Globus pallidus (tissue), 1 donor: Measurements from ENCODE around the gene RBM19.
"Not testable (repeated sequence)": the region's sequence is repeated elsewhere in the genome, so short reads cannot be mapped to it uniquely, and the experiment has no call there.

ENCODE experiments used
- DNase-seq: peaks from one replicate; pipeline ENCODE4 v3.0.0-alpha.2; 2015; ENCODE audit warnings: low spot score

The RBM19 gene

DNA sequence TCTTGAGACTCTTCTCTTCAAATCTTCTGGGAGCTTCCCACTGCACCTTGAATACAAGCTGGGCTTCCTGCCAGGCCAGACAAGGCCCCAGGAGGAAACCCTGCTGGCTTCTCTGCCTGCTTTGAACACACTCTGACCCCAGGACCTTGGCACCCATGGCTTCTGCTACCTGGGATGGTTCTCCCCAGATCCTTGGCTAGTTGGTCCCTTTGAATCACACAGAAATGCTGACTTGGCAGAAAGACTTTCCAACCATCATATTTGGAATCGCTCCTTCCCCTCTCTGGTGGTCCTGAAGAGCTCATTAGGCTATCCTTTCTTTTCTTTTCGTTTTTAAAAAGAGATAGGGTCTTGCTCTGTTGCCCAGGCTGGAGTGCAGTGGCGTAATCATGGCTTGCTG, 132.7 kb downstream of the RBM19 start:
- no peak for DNase-seq

DNA sequence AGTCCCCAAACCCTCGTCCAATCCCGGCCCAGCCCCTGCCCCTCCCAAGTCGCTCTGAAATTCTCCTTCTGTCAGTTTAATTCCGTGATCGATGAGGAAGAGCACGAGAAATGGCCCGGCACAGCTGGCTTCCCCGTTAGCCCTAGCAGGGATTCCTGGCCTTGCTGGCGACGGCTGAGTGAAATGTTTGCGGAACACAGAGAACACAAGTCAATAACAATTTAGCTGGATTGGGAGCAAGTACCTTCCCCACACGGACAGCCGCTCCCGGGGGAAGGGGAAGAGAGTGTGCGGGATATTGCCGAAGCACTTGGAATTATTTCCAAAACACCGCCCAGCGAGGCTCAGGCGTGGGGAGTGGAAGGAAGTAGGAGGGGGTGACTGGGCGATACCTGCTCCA, 134.6 kb downstream of the RBM19 start:
- no peak for DNase-seq

DNA sequence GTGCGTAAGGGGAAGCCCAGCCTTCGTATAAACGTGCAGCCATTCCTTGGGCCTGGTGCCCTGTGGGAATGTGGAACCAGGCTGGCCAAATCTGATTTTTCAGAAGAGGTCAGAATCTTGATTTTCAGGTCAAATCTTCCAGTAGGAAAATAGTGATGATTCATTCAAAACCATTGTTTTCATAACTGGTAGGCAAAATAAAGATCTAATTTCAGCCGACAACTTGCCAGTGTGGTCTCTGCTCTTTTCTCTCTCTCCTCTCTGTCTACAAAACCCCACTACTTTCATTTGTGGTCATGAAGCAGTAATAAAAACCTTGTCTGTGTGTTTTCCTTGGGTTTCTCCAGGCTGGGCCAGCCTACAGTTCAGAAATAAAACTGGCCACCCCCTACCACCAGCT, 135.1 kb downstream of the RBM19 start:
- DNase-seq = no peak

DNA sequence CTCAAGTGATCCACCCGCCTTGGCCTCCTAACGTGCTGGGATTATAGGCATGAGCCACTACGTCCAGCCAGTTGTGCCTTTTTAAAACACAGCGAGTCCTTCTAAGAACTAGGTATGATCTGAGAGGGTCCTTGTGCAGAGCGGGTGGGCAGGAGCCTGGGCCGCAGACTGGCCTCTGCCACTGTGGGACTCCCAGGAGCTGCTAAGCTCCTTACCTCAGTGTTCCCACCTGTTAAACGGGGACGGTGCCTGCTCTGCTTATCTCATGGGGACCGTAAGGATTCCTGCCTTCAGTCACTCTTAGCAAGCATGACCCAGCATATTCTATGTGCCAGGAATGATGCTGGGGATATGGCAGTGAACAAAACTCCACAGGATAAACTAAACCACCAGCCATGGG, 136.9 kb downstream of the RBM19 start:
- no peak for DNase-seq

DNA sequence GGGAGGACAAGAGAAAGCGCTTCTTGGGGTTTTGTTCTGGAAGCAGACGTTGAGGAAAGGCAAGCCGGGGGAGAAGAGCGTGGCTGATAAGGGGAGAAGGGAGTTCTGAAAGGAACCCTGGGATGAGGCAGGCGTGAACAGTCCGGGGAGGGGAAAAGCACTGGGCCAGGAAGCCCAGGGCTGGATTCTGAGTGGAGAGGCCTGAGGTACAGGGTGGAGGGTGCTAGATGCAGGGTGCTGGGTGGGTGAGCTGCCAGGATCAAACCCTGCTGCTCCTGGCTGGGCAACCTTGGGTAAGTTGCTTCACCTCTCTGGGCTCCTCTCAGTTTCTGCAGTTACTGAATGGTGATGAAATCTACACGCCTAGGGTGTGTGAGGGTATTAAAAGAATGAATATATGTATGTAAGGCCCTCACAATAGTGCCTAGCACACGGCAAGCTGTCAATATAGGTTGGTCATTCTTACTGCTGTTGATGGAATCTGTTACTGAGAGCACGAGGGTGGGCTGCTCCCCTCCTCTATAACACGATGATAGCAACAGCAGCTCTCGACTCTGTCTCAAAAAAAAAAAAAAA, 138.5 kb downstream of the RBM19 start:
- no peak for DNase-seq

DNA sequence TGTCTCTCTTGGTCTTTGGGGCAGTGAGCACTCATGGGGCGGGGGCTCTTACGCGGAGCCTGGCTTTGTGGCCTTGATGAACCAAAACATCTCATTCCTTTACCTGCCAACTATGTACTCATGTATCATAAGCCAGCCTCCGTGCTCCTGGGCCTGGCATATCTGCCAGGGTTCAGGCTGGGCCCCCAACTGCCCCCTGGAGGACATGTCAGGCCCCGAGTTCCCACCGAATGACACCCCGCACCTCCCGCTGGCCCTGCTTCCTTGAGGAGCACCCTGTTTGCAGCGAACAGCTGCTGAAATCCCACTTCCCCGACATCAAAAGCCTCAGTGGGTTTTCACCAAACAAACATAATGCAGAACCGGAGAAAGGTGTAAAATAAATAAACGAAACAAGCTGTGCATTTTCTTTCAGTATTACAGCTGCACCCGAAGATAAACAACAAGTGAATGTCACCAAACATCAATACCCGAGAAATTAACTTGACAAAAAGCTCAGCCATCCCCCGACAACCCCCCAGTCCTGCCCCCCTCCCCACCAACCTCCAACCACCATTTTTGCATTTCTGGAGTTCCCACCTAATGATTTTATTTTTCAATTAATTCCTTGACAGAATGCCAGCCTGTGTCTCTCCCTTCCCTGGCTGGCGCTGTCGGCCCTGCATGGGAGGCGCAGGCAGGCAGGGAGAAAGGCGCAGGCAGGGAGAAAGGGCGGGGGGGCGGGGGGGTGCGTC, 139.2 kb downstream of the RBM19 start:
- DNase-seq = no peak

DNA sequence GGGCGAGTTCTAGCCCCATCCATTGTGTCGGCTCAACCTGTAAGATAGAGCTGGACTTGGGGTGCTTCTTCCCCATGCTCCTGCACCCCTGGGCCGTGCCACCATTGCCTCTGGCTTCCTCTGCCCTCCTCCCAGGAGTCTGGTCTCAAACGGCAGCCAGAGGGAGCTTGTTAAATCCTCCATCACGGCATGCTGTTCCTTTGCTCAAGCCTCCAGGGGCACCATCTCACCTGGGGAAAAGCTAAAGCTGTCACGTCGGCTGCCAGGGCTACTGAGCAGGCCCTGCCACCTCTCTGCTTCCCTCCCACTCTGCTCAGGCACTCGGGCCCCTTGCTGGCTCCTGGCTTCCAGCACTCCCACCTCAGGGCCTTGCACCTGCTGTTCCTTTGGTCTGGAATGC, 140.4 kb downstream of the RBM19 start:
- no peak for DNase-seq

DNA sequence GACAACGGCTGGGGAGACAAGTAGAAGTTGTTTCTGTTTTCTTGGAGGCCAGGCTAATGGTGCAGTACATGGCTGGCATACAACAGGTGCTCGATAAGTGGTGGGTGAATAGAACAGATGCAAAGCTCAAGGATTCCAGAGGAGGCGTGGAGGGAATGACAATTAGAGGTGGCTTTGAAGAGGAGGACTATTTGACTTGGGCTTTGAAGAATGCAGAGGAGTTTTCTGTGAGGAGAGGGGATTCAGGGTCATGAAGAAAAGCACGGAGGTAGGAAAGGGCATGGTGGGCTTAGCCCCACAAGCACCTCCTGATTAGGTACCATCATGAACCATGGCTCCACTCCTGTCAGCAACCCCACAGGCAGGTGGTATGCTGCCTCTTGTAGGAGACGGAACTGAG, 142.3 kb downstream of the RBM19 start:
- DNase-seq = no peak

DNA sequence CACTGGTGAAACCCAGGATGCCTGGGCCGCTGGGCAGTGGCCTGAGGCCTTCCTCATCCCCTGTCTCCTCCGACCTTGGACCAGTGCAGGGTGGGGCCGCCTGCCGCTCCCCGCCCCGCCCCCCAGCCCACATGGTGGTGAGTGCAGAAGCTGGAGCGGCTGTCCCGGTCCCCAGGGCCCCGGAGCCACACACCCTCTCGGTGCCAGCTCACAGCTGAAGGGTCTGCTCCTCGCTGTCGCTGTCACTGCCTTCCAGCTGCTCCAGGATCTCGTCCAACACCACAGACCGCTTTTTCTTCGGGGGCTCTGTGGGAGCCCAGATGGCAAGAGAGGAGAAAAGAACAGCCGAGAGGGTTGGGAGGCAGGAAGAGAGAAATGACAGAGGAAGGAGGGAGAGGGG, 143.1 kb downstream of the RBM19 start:
- DNase-seq = peak; percentile 22

DNA sequence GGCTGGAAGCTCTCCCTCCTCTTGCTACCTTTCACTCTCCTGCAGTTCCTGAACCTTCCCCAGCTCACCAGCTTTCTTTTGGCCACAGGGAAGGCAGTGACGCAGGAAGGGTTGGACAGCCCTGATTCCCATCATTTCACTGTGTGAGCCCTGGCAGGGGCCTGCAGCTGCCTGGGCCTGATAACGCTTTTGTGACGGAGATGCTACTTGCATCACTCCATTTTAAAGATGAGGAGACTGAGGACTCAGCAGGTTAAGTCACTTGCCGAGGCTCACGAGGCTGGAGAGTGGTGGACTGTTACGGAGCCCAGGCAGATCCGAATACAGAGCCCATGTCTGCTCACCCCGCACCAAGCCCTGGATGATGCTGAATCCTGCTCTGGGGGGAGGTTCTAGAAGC, 145.3 kb downstream of the RBM19 start:
- DNase-seq = no peak

DNA sequence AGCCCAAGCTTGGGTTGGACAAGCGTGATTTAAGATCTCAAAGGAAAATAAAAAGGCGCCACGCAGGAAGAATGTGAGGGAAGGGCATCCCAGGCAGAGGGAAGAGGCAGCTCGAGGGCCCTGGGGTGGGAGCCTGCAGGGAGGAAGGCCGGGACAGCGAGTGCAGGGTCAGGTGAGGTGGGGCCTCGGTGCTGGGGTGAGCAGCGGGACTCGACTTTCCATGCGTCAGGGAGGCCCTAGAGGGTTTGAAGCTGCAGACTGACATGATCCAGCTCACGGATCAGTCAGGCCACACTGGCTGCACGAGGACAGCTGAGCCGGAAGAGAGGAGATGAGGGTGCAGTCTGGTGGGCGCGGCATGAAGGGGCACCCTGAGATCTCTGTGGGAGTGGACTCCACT, 145.8 kb downstream of the RBM19 start:
- no peak for DNase-seq

DNA sequence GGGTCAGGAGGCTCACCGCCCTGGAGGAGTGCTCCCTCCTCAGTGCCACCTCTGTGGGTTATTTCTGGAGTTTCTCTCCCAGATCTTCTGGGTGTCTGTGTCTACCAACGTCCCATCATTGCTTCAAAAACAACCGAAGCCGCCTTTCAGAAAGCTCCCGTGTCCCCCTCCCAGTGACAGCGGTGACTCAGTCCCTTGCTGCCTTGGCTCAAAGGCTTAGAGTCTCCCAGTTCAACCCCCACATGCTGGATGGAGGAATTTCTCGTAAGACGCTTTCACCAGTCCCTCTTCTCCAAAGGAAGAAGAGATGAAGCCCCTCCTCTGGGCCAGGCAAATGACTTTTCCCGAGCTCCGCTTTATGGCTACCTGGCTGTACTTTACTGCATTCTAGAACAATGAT, 146.6 kb downstream of the RBM19 start:
- DNase-seq = no peak

DNA sequence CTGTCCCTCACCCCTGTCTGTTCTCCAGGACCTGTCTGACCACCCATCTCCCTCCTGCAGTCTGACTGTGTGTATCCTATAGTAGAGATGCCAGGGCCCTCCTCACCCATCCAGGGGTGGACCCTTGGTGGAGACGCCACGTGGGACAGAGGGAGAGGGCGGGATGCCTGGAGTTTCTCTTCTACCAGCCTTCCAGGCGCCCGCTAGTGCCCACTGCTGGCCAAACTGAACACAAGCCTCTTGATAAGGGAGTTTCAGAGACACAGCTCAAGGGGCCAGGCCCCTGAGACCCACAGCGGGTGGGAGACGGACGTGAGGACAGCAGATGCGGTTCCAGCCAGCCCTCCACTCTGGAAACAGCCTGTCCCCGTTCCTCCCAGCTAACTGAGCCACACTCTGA, 147.3 kb downstream of the RBM19 start:
- no peak for DNase-seq

DNA sequence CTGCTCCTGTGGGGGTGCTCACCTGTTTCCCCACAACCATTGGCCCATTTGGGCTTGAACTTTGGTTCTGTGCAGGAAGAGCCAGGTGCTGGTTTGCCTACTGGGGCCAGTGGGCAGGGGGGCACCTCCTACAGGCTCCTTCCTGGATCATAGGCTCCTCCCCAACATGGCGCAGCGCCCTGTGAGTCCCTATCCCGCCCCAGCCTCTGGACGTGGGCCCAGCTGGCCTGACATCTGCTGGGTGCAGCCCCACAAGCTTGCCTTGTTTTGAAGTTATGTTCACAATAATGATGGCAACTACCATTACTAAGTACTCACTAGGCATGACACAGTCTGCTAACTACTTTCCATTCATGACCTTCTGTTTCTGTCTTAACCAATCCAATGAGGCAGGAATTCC, 147.8 kb downstream of the RBM19 start:
- peak; percentile 51 for DNase-seq

DNA sequence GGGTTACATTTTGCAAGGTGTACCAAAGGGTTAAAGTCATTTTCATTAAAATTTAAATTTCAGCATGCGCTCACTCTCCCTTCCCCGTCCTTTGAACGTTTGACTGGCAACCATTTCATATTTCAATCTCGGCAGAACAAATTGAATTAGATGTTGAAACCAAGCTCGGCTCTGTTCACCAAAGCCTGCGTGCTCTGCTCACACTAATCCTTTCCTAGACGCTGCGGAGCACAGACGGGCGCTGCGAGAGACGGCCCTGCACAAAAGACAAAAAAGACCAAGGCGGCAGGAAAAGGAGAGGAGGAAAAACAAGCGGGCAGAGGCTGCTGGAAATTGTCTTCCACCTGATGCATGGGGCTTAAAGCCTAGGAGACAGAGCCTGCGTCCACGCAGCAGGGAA, 149.3 kb downstream of the RBM19 start:
- DNase-seq = no peak

DNA sequence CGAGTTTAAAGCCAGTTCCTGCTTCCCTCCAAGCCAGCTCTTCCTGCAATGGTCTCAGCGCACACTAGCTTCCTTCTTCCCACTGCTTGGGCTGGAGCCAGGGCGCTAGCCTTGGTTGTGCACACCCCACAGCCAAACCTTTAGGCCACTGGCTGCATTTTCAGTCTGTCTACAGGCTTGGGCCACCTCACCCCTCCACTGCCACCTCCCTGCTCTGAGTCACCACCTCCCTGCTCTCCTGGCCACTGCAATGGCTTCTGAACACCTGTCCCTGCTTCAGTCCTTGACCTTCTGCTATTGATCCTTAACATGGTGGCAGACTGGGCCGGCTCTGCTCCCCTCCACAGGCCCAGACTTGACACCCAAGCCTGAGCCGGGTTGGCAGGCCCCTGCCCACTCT, 151.1 kb downstream of the RBM19 start:
- DNase-seq = no peak

DNA sequence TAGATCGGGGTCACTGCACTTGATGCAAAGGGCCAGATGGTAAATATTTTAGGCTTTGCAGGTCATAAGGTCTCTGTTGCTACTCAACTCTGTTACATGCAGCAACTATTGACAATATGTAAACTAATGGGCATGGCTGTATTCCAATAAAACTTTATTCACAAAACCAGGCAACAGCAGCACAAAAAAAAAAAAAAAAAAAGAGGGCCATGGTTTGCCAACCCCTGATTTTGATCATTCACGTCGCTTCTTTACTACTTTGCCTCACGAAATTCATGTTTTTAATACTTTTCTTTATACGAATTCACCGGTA, 152.9 kb downstream of the RBM19 start:
- DNase-seq = no peak

DNA sequence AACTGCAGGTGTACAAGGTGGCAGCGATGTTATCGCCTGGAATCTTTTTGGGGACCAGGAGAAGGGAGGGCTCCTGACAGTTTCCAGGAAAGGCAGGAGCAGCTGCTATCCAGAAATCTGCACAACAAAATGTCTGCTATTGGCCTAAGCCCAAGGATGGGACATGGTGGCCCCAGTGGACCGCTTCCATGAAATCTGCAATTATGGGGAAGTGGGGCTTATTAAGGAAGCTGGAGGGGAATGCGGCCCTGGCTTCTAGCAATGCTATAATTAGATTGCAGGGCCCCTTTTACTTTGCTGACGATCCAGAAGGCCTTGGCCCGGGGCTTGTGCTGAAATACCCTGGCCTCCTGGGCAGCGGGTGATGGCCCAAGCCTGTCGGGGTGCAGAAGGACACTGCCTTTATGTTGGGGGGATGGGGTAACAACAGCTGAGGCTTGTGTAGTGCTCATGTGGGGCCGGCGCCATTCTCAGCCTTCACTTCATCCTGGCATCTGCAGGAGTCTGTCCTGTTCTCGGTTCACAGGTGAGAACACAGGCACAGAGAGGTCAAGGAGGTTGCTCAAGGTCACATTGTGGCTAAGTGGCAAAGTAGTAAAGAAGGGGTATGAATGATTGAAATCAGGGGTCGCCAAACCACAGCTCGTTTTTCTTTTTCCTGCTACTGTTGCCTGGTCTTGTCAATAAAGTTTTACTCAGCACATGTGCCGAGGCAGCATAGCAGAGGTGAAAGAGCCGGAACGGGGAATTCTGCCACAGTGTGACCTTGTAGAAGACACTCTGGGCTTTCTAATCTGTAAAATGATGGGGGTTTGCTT, 153.5 kb downstream of the RBM19 start:
- no peak for DNase-seq

DNA sequence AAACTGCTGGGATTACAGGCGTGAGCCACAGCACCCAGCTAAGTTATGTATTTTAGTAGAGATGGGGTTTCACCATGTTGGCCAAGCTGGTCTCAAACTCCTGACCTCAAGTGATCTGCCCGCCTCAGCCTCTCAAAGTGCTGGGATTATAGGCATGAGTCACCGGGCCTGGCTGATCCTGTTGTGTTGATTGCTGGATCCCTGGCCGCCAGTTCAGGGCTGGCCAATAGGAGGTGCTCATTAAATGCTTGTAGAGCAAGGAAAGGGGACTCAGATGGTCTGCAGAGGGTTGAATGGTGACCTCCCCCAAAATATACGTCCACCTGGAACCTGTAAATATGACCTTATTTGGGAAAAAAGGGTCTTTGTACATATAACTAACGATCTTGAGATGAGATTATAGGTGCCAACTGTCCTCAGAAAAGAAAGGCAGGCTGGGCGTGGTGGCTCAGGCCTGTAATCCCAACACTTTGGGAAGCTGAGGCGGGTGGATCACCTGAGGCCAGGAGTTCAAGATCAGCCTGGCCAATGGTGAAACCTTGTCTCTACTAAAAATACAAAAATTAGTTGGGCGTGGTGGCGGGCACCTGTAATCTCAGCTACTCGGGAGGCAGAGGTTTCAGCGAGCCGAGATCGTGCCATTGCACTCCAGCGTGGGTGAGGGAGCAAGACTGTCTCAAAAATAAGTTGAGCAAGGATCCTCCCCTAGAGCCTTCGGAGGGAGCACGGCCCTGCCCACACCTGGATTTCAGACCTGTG, 156.5 kb downstream of the RBM19 start:
- not testable (repeated sequence) for DNase-seq

DNA sequence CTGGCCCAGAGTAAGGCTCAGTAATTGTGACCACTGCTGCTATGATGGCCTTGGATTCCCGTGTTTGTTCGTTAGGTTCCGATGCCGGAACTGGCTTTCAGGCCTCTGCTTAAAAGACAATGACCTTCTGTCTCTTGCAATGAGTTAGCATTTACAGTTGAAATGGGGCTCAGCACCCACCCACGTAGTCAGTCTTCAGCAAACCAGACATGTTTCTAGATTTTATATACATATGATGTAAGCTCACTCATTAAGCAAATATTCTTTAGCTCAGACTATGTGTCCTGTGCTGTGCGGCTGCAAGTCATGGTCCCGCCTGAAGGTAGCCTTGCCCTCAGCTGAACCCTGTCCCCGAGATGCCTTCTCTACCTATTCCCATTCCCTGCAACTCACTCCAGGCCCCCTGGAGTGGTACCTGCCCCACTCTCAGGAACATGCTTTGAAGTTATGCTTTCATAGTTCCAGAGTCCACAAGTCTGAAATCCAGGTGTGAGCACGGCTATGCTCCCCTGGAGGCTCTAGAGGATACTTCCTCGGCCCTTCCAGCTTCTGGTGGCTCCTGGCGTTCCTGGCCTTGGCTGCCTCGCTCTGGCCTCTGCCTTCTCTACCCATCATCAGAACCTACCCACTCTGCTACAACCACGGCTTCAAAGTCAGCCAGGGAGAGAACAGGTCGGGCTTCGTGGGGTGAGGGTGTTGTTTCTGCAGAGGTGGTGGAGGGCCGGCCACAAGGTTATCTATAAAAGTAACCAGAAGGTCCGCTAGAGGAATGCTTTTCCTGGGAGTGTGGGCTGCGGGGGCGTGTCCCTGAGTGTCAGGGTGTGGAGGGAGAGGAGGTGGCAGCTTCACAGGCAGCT, 157.8 kb downstream of the RBM19 start:
- no peak for DNase-seq

DNA sequence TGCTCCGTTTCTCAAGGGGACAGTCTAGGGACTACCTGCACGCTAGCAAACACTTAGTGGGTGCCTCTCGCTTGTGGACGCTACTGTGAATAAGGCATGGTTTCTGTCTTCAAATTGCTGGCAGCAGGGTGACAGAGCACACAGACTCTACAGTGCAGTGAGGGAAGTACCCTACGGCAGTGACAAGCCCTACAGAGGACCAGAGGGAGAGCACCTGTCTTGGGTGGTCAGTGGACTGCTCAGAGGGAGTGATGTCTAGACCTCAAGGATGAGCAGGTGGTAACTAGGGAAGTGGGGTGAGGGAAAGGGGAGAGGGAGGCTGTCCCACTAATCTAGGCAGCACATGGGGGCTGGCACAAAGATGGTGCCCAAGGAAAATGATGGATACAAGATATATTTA, 160.5 kb downstream of the RBM19 start:
- no peak for DNase-seq
